Measurements from ENCODE around the gene NDUFV1. TPM values are rescaled to one million over a fixed set of nuclear protein-coding genes. Genes with fewer than 3 reads are reported as not detected.

The NDUFV1 gene
- total and polyA plus RNA-seq, 9 of the 15 experiments (the other 6 are each of a cell fraction or from before 2014, with no cell fraction given), result 10.8 to 423 (median 209) TPM

GRCh38 chr11:67572747-67573419, 33.9 kb upstream of the NDUFV1 start (continued):
- TF ChIP-seq IRF9 (tag; IDR thresholded peaks at IDR 0.05) (no peak), ZNF512 (tag; IDR thresholded peaks at IDR 0.05) (no peak), ZC3H8 (IDR thresholded peaks at IDR 0.05) (no peak), BCL6 (CRISPR knock-in tag; IDR thresholded peaks at IDR 0.05) (no peak), FUS (optimal IDR thresholded peaks at IDR 0.05; ENCODE audit: low read depth, low read length) (no peak), ZBTB34 (CRISPR knock-in tag; IDR thresholded peaks at IDR 0.05) (no peak), FOXM1 (IDR thresholded peaks at IDR 0.05; ENCODE audit: low read depth) (no peak), FOXM1 (CRISPR knock-in tag; IDR thresholded peaks at IDR 0.05; ENCODE audit: low read depth) (no peak), NELFE (IDR thresholded peaks at IDR 0.05; ENCODE audit: insufficient read depth, insufficient read length) (no peak), BRD9 (IDR thresholded peaks at IDR 0.05; ENCODE audit: low read depth, partially characterized antibody) (peak; percentile 51), THRA (IDR thresholded peaks at IDR 0.05) (no peak), ZNF668 (CRISPR knock-in tag; IDR thresholded peaks at IDR 0.05) (no peak), MTA2 (IDR thresholded peaks at IDR 0.05; ENCODE audit: low read depth) (no peak), MITF (IDR thresholded peaks at IDR 0.05) (no peak), MNT (conservative IDR thresholded peaks at IDR 0.05) (peak; percentile 22 to 57; a peak in 2 of 4 replicates), NEUROD1 (IDR thresholded peaks at IDR 0.05; ENCODE audit: borderline replicate concordance, low read depth, low read length, partially characterized antibody) (no peak), ELF1 (tag; IDR thresholded peaks at IDR 0.05) (no peak), RHOXF2B (CRISPR knock-in tag; conservative IDR thresholded peaks at IDR 0.05) (no peak), MIER1 (IDR thresholded peaks at IDR 0.05; ENCODE audit: low read depth) (no peak), CBFA2T2 (conservative IDR thresholded peaks at IDR 0.05) (peak; percentile 66), EZH2 (IDR thresholded peaks at IDR 0.05; ENCODE audit: borderline replicate concordance, low read depth, low read length) (no peak), EP400 (IDR thresholded peaks at IDR 0.05) (peak; percentile 42; the same call in 1 of the 2 replicates)
